Mesothelial cell of epicardium (in vitro differentiated cells): ENCODE results near the gene TACR2. TPM values are rescaled to one million over a fixed set of nuclear protein-coding genes. Genes with fewer than 3 reads are reported as not detected.

Source experiments
- DNase-seq, 2 experiments: peaks; one replicate each; pipeline ENCODE4 v3.0.0; 2021; ENCODE audit warnings: low spot score in 2 of 2; ENCODE audit not compliant: unreplicated experiment in 2 of 2
- H3K27ac Mint-ChIP-seq: 2 replicates; pipeline ENCODE4 v1.8.0; 2021; ENCODE audit warnings: mixed read lengths
- H3K27me3 Mint-ChIP-seq: 2 replicates; pipeline ENCODE4 v1.8.0; 2021; ENCODE audit warnings: low read depth, mixed read lengths
- H3K36me3 Mint-ChIP-seq: 2 replicates; pipeline ENCODE4 v1.8.0; 2021; ENCODE audit warnings: mixed read lengths
- H3K4me1 Mint-ChIP-seq: 2 replicates; pipeline ENCODE4 v1.8.0; 2021; ENCODE audit warnings: mixed read lengths
- H3K4me3 Mint-ChIP-seq: 2 replicates; pipeline ENCODE4 v1.8.0; 2021; ENCODE audit warnings: mild to moderate bottlenecking, moderate library complexity, mixed read lengths
- H3K9me3 Mint-ChIP-seq: 2 replicates; pipeline ENCODE4 v1.8.0; 2021; ENCODE audit warnings: mixed read lengths
- CTCF ChIP-seq: fragments of 200-600 bp; sonication (generic); IDR thresholded peaks from one replicate; pipeline ENCODE4 v1.5.0; 2021; ENCODE audit warnings: antibody characterized with exemption; ENCODE audit not compliant: unreplicated experiment
- total RNA-seq: library from RNA; stranded (reverse); gene quantifications from 3 replicates; pipeline ENCODE4 v1.2.1, GENCODE V29; 2021

TACR2 gene
- total RNA-seq, 1 donor from 2014 or later: not detected

GRCh38 chr10:69397972-69398371 lies 18.7 kb downstream of the TACR2 start:
- no peaks in the 10 kb centered on the region for H3K9me3 Mint-ChIP-seq
- H3K4me3 Mint-ChIP-seq: no peak overlapping the region
- H3K4me1 Mint-ChIP-seq: peaks cover 7% of the 10 kb centered on the region
- H3K36me3 Mint-ChIP-seq: peaks cover 29% of the 10 kb centered on the region
- no peak overlapping the region for H3K27ac Mint-ChIP-seq
- TF ChIP-seq CTCF: no peak
- H3K27me3 Mint-ChIP-seq: no peaks in the 10 kb centered on the region
- DNase-seq: no peak

GRCh38 chr10:69394020-69394419 lies 22.7 kb downstream of the TACR2 start:
- DNase-seq: no peak
- peaks cover 22% of the 10 kb centered on the region for H3K36me3 Mint-ChIP-seq
- H3K4me1 Mint-ChIP-seq: peaks cover 9% of the 10 kb centered on the region
- TF ChIP-seq CTCF: no peak
- no peak overlapping the region for H3K27ac Mint-ChIP-seq
- no peaks in the 10 kb centered on the region for H3K9me3 Mint-ChIP-seq
- no peak overlapping the region for H3K4me3 Mint-ChIP-seq
- no peaks in the 10 kb centered on the region for H3K27me3 Mint-ChIP-seq

- H3K4me3 Mint-ChIP-seq: no peak overlapping the region
- TF ChIP-seq CTCF: peak; percentile 83
- no peaks in the 10 kb centered on the region for H3K9me3 Mint-ChIP-seq
- no peaks in the 10 kb centered on the region for H3K27me3 Mint-ChIP-seq
- H3K27ac Mint-ChIP-seq: no peak overlapping the region
- DNase-seq: peak; percentile 55 to 82
- peaks cover 30% of the 10 kb centered on the region for H3K36me3 Mint-ChIP-seq
- H3K4me1 Mint-ChIP-seq: peaks cover 2% of the 10 kb centered on the region
Observed at GRCh38 chr10:69392481-69393000, 24.2 kb downstream of the TACR2 start.

GRCh38 chr10:69391158-69391557 lies 25.6 kb downstream of the TACR2 start:
- Mint-ChIP-seq H3K9me3 (no peaks in the 10 kb centered on the region), H3K27me3 (no peaks in the 10 kb centered on the region), H3K4me1 (peaks cover 2% of the 10 kb centered on the region), H3K4me3 (no peak overlapping the region), H3K27ac (peak overlapping the region; percentile 25), H3K36me3 (peaks cover 28% of the 10 kb centered on the region)
- TF ChIP-seq CTCF: no peak
- DNase-seq: no peak

GRCh38 chr10:69389827-69390490 lies 26.8 kb downstream of the TACR2 start:
- H3K36me3 Mint-ChIP-seq: peaks cover 31% of the 10 kb centered on the region
- H3K4me1 Mint-ChIP-seq: peaks cover 2% of the 10 kb centered on the region
- TF ChIP-seq CTCF: no peak
- no peaks in the 10 kb centered on the region for H3K9me3 Mint-ChIP-seq
- H3K27ac Mint-ChIP-seq: no peak overlapping the region
- no peaks in the 10 kb centered on the region for H3K27me3 Mint-ChIP-seq
- no peak overlapping the region for H3K4me3 Mint-ChIP-seq
- DNase-seq: no peak
